GM13976 (cell line): Measurements from ENCODE around the gene GZMB.
A peak's percentile ranks its signal among the peaks of the same experiment; 100 is the strongest.
"Not testable (repeated sequence)": the region's sequence is repeated elsewhere in the genome, so short reads cannot be mapped to it uniquely, and the experiment has no call there.

ENCODE experiments used
- DNase-seq: peaks from one replicate; pipeline ENCODE4 v3.0.0; 2012; ENCODE audit warnings: low spot score
- in situ Hi-C: fragments of 300-500 bp; cut with MboI; formaldehyde crosslinking; loops from one replicate; pipeline ENCODE4 v1.12.0; 2022; ENCODE audit warnings: low sequenced_read_pairs, mixed read lengths, inconsistent platforms; ENCODE audit not compliant: unreplicated experiment
- TF ChIP-seq, protein P1 (sequence below): IDR thresholded peaks from 2 replicates; pipeline ENCODE4 v1.5.1; 2012; ENCODE audit warnings: borderline replicate concordance, mild to moderate bottlenecking; ENCODE audit not compliant: insufficient read depth; ENCODE audit errors: extremely low read depth, missing control alignments, control extremely low read depth

GZMB gene

DNA sequence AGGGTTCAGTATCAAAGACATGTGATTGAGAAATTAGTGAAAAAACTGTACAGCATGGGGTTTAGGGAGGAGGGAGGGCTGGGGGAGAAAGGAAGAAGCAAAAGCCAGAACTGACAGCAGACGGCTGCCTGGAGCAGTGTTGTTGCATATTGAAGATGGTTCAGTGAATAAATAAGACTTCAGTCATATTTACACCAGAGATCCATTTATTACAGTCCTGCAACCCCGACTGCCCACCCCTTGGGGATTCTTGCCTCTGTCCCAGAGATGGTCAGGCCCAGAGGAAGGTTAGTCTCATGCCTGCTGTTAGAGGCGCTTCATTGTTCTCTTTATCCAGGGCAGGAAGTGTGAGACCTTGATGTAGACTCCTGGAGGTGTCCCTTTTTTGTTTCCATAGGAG, 27.7 kb downstream of the GZMB start:
- DNase-seq = no peak
- in situ Hi-C loops = no loop called here
- TF ChIP-seq, protein P1, sequence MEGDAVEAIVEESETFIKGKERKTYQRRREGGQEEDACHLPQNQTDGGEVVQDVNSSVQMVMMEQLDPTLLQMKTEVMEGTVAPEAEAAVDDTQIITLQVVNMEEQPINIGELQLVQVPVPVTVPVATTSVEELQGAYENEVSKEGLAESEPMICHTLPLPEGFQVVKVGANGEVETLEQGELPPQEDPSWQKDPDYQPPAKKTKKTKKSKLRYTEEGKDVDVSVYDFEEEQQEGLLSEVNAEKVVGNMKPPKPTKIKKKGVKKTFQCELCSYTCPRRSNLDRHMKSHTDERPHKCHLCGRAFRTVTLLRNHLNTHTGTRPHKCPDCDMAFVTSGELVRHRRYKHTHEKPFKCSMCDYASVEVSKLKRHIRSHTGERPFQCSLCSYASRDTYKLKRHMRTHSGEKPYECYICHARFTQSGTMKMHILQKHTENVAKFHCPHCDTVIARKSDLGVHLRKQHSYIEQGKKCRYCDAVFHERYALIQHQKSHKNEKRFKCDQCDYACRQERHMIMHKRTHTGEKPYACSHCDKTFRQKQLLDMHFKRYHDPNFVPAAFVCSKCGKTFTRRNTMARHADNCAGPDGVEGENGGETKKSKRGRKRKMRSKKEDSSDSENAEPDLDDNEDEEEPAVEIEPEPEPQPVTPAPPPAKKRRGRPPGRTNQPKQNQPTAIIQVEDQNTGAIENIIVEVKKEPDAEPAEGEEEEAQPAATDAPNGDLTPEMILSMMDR = no peak

DNA sequence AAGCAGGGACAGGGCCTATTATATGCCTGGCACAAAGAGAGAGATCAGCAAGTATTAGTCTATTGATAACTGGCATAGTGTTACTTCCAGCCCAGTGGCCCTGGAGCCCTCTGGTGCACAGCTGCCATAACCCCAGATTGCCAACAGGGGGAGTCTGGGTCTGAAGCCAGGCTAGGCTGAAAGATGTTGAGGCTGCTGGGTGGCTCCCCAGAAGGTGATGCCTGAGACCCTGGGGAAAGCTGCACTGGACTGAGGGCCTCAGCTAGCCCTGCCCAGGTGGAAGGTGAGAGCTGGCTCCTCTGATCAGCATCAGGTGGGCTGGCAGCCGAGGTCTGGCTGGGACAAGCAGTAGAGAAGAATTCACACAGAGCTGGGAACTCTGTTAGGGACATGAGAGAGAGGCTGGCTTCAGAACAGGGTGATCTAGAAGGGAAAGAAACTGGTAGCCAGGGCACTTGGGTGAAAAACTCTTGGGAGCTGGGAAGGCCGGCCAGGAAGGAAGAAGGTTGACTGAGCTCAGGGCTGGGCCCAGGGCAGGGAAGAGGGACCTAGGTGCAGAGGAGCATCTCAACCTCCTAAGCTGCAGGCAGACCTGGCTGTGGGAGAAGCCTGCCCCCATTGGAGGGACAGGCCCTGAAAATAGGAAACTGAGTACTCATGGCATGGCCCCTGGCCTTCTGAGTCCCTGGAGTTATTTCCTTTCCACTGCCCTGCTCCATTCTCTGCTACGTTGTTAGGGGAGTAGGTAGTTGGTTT, 28.4 kb downstream of the GZMB start:
- TF ChIP-seq, protein P1 = peak; percentile 91
- DNase-seq = peak; percentile 78
- in situ Hi-C loops = no loop called here

DNA sequence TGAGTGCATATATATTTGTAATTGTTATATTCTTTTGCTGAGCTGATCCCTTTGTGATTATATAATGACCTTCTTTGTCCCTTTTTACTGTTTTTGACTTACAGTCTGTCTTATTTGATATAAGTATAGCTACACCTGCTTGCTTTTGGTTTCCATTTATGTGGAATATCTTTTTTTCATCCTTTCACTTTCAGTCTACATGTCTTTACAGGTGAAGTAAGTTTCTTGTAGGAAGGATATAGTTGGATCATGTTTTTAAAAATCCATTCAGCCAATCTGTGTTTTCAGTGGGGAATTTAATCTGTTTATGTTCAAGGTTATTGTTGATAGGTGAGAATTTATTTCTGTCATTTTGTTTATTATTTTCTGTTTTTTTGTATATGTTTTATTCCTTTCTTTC, 36.6 kb downstream of the GZMB start:
- in situ Hi-C loops = no loop called here
- DNase-seq = no peak
- TF ChIP-seq, protein P1 = no peak

DNA sequence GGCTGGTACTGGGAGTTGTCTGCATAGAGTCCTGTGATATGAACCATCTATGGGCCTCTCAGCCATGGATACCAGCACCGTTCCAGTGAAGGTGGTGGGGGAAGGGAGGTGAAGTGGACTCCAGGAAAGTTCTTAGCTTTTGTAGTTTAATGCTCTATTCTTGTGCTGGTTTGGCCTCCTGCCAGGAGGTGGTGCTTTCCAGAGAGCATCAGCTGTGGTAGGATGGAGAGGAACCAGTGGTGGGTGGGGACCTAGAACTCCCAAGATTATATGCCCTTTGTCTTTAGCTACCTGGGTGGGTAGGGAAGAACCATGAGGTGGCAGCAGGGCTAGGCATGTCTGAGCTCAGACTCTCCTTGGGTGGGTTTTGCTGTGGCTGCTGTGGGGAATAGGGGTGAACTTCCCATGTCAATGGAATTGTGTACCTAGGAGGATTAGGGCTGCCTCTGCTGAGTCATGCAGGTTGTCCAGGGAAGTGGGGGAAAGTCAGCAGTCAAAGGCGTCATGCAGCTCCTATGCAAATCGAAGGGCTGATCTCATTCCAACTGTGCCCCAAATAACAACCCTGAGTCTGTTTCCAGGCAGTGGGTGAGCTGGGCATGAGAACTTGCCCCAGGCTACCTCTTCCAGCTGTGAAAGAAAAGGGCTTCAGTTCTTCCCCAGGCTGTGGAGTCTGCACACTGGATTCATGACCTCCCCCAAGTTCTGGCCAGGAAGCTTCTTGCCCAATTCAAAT, 38.7 kb downstream of the GZMB start:
- TF ChIP-seq, protein P1 = no peak
- no peak for DNase-seq
- in situ Hi-C loops = no loop called here

DNA sequence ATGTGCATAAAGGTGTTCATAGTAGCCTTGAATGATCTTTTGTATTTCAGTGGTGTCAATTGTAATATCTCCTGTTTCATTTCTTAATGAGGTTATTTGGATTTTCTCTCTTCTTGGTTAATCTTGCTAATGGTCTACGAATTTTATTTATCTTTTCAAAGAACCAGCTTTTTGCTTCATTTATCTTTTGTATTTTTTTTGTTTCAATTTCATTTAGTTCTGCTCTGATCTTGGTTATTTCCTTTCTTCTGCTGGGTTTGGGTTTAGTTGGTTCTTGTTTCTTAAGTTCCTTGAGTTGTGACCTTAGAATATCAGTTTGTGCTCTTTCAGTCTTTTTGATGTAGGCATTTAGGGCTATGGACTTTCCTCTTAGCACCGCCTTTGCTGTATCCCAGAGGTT, 43.0 kb downstream of the GZMB start:
- DNase-seq, in situ Hi-C loops: not testable (repeated sequence)

DNA sequence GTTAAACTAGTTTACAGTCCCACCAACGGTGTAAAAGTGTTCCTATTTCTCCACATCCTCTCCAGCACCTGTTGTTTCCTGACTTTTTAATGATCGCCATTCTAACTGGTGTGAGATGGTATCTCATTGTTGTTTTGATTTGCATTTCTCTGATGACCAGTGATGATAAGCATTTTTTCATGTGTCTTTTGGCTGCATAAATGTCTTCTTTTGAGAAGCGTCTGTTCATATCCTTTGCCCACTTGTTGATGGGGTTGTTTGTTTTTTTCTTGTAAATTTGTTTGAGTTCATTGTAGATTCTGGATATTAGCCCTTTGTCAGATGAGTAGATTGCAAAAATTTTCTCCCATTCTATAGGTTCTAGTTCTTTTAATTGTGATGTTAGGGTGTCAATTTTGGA, 49.6 kb downstream of the GZMB start:
- in situ Hi-C loops, DNase-seq: not testable (repeated sequence)
